DOHH2 (cell line): ENCODE data around the gene MED13L.

ENCODE experiments used
- CTCF ChIP-seq: fragments of 200-600 bp; sonication (generic); IDR thresholded peaks from one replicate; pipeline ENCODE4 v1.5.1; 2014; ENCODE audit warnings: antibody characterized with exemption, mild to moderate bottlenecking, low read depth, low read length; ENCODE audit not compliant: poor library complexity, severe bottlenecking
- EZH2phosphoT487 ChIP-seq: fragments of 200-600 bp; sonication (generic); IDR thresholded peaks from 2 replicates; pipeline ENCODE4 v1.6.1; 2017; ENCODE audit warnings: borderline replicate concordance, mild to moderate bottlenecking, antibody characterized with exemption, low read length, moderate library complexity, mixed read lengths

DNA sequence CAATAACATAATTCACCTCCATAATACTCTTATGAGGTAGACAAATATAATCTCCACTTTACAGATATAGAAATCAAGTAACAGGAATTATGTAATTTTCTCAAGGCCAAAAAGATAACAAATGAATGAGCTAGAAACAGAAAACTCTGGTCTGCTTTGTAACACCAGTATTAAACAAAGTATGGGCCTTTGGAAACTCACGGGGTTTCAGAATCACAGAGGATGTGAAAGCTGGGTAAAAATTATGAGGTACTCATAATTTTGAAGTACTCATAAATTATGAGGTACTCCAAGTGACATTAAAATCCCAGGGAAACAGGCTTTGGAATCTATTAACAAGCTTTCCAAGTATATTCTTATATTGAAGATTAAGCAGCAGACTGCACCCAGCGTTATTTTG lies 140.2 kb downstream of the MED13L start:
- TF ChIP-seq CTCF (no peak), EZH2phosphoT487 (no peak)
